Gastroesophageal sphincter (tissue), 4 donors: ENCODE data around the gene TAGLN2. TPM values are rescaled to one million over a fixed set of nuclear protein-coding genes. Genes with fewer than 3 reads are reported as not detected.

Source experiments
- ATAC-seq: fragments of 150-250 bp; one replicate; pipeline ENCODE4 v1.9.1; 2016; ENCODE audit warnings: mild to moderate bottlenecking, moderate library complexity
- H3K27ac ChIP-seq, 4 donors: fragments of 200-600 bp; sonication (generic) in 3 of 4; 1 replicate in 3 of 4; 2 replicates in 1 of 4; pipeline ENCODE4 v1.5.1; 2016 to 2019
- H3K27me3 ChIP-seq: fragments of 200-600 bp; sonication (generic); one replicate; pipeline ENCODE4 v1.5.1; 2019
- H3K36me3 ChIP-seq, 2 donors: fragments of 200-600 bp; sonication (generic); one replicate each; pipeline ENCODE4 v1.5.1; 2019; ENCODE audit warnings: control low read depth in 1 of 2
- H3K4me1 ChIP-seq, 3 donors: fragments of 200-600 bp; sonication (generic); 1 replicate in 2 of 3; 2 replicates in 1 of 3; pipeline ENCODE4 v1.5.1; 2016 to 2019; ENCODE audit warnings: control low read depth in 2 of 3
- H3K4me3 ChIP-seq, 2 donors: fragments of 200-600 bp; sonication (generic); one replicate each; pipeline ENCODE4 v1.5.1; 2019; ENCODE audit warnings: mild to moderate bottlenecking in 1 of 2, moderate library complexity in 1 of 2
- H3K9me3 ChIP-seq, 3 donors: fragments of 200-600 bp; sonication (generic); one replicate each; pipeline ENCODE4 v1.5.1; 2017 to 2019; ENCODE audit warnings: control low read depth in 2 of 3
- CTCF ChIP-seq, 4 experiments: fragments of 200-600 bp in 2 of 4; fragments of 450-650 bp in 2 of 4; sonication (generic) in 1 of 4; IDR thresholded peaks; one replicate each; pipeline ENCODE4 v1.5.1; 2017 to 2019; ENCODE audit warnings: antibody characterized with exemption in 4 of 4, mild to moderate bottlenecking in 2 of 4, moderate library complexity in 2 of 4
- EP300 ChIP-seq: sonication (generic); formaldehyde crosslinking; IDR thresholded peaks from one replicate; pipeline ENCODE4 v1.6.1; 2017; ENCODE audit warnings: antibody characterized with exemption, mild to moderate bottlenecking
- POLR2A ChIP-seq, 2 donors: fragments of 450-650 bp; IDR thresholded peaks; one replicate each; pipeline ENCODE4 v1.6.1; 2017; ENCODE audit warnings: antibody characterized with exemption in 2 of 2, mild to moderate bottlenecking in 2 of 2, moderate library complexity in 1 of 2
- POLR2AphosphoS5 ChIP-seq: sonication (generic); formaldehyde crosslinking; IDR thresholded peaks from one replicate; pipeline ENCODE4 v1.6.1; 2017; ENCODE audit warnings: antibody characterized with exemption
- WGBS, 2 donors: methylation state at CpG; one replicate each; pipeline ENCODE4 v1.1.5; 2018; ENCODE audit warnings: low coverage in 1 of 2; 5-methylcytosine and 5-hydroxymethylcytosine counted together
- total RNA-seq, 4 donors: library from RNA; depleted of rRNA; stranded (reverse); fragments of >200 nt; gene quantifications; one replicate each; pipeline ENCODE4 v1.1.0, GENCODE V29; 2016

TAGLN2 gene
- total RNA-seq, 4 donors from 2014 or later, result 75.3 to 239 (median 217) TPM

GRCh38 chr1:159922511-159923202 lies 2.6 kb downstream of the TAGLN2 start:
- H3K9me3 ChIP-seq, result no peaks in the 10 kb centered on the region
- WGBS, 2 donors, result 30 to 50% methylated on average over 2 to 4 of the region's 8 CpGs
- no peak for TF ChIP-seq EP300
- TF ChIP-seq POLR2AphosphoS5, result no peak
- no peak for TF ChIP-seq POLR2A (IDR thresholded peaks at IDR 0.05)
- no peak for TF ChIP-seq CTCF (IDR thresholded peaks at IDR 0.05)

GRCh38 chr1:159921700-159922504 lies 3.4 kb downstream of the TAGLN2 start:
- H3K9me3 ChIP-seq, result no peaks in the 10 kb centered on the region
- peaks cover 0 to 39% of the 10 kb centered on the region in 2 donors for H3K36me3 ChIP-seq
- no peaks in the 10 kb centered on the region for H3K27me3 ChIP-seq
- peaks cover 0 to 77% (median 5%) of the 10 kb centered on the region in 3 donors for H3K4me1 ChIP-seq
- H3K4me3 ChIP-seq, result peak overlapping the region in 1 of 2 donors; percentile 96
- H3K27ac ChIP-seq, result peak overlapping the region; percentile 90 to 96 (median 94)
- ATAC-seq, result no peak
- 38% methylated on average over 16 of the region's 18 CpGs; no CpG with 5 or more reads in 1 of the 2 donors for WGBS, 2 donors
- TF ChIP-seq POLR2A (IDR thresholded peaks at IDR 0.05) (no peak), CTCF (IDR thresholded peaks at IDR 0.05) (no peak), EP300 (no peak), POLR2AphosphoS5 (no peak)

More at GRCh38 chr1:159922511-159923202, 2.6 kb downstream of the TAGLN2 start:
- peak overlapping the region; percentile 2 to 96 for H3K4me3 ChIP-seq
- peaks cover 0 to 34% of the 10 kb centered on the region in 2 donors for H3K36me3 ChIP-seq
- no peaks in the 10 kb centered on the region for H3K27me3 ChIP-seq
- peak; percentile 11 for ATAC-seq
- H3K4me1 ChIP-seq, result peaks cover 0 to 76% (median 5%) of the 10 kb centered on the region in 3 donors
- peak overlapping the region; percentile 90 to 96 (median 94) for H3K27ac ChIP-seq

- Histone ChIP-seq H3K9me3 (no peaks in the 10 kb centered on the region), H3K27ac (peak overlapping the region in 3 of 4 donors; percentile 93 to 96 (median 94)), H3K4me1 (peaks cover 0 to 77% (median 8%) of the 10 kb centered on the region in 3 donors), H3K27me3 (no peaks in the 10 kb centered on the region), H3K36me3 (peaks cover 0 to 39% of the 10 kb centered on the region in 2 donors), H3K4me3 (peak overlapping the region in 1 of 2 donors; percentile 96)
- TF ChIP-seq POLR2AphosphoS5 (no peak), CTCF (IDR thresholded peaks at IDR 0.05) (no peak), EP300 (no peak), POLR2A (IDR thresholded peaks at IDR 0.05) (no peak)
- no peak for ATAC-seq
- 60% methylated on average over 1 of the region's 1 CpG; no CpG with 5 or more reads in 1 of the 2 donors for WGBS, 2 donors
These were observed 4.1 kb downstream of the TAGLN2 start for GRCh38 chr1:159921251-159921650.

- Histone ChIP-seq H3K27ac (peak overlapping the region in 3 of 4 donors; percentile 93 to 96 (median 94)), H3K27me3 (no peaks in the 10 kb centered on the region), H3K36me3 (peaks cover 0 to 39% of the 10 kb centered on the region in 2 donors), H3K4me1 (peaks cover 0 to 77% (median 11%) of the 10 kb centered on the region in 3 donors), H3K4me3 (no peak overlapping the region), H3K9me3 (no peaks in the 10 kb centered on the region)
- ATAC-seq, result no peak
- TF ChIP-seq CTCF (IDR thresholded peaks at IDR 0.05) (no peak), POLR2A (IDR thresholded peaks at IDR 0.05) (no peak), EP300 (no peak)
- 67 to 78% methylated on average over 1 of the region's 1 CpG for WGBS, 2 donors
These were observed 4.7 kb downstream of the TAGLN2 start for GRCh38 chr1:159920651-159921050.
